Panc1 (cell line): ENCODE results near the gene GCFC2. TPM values are rescaled to one million over a fixed set of nuclear protein-coding genes. Genes with fewer than 3 reads are reported as not detected.

ENCODE experiments used
- ATAC-seq: fragments of 200-7000 bp; cut with Tn5 transposase; 2 replicates; pipeline ENCODE4 v1.9.1; 2020; ENCODE audit warnings: mild to moderate bottlenecking, moderate library complexity
- BruUV-seq: library from RNA; stranded (reverse); fragments of 400-500 nt; replicated peaks from 2 replicates; lab custom pipeline; 2021; lab: Mats Ljungman, UMichigan
- CTCF ChIA-PET: fragments of 300-600 bp; sonication (Branson Sonifier 250); formaldehyde crosslinking; loops from one replicate; lab custom pipeline; 2022; ENCODE audit warnings: antibody characterized with exemption; lab: Charles Lee
- POLR2A ChIA-PET: fragments of 300-600 bp; sonication (Branson Sonifier 250); formaldehyde crosslinking; loops from one replicate; lab custom pipeline; 2022; ENCODE audit warnings: antibody characterized with exemption; lab: Charles Lee
- DNase-seq: peaks from one replicate; pipeline ENCODE4 v3.0.0-alpha.2; 2010; ENCODE audit warnings: low read depth, low spot score
- H3K27ac ChIP-seq: 2 replicates; pipeline ENCODE4 v1.5.1; 2011; ENCODE audit warnings: mild to moderate bottlenecking, low read length, inconsistent platforms
- H3K27me3 ChIP-seq: fragments of 200-500 bp; sonication (Bioruptor generic); 2 replicates; pipeline ENCODE4 v1.6.0; 2014; ENCODE audit warnings: low read length, inconsistent platforms; ENCODE audit not compliant: control insufficient read depth, insufficient read depth
- H3K36me3 ChIP-seq: fragments of 200-500 bp; sonication (Bioruptor generic); 2 replicates; pipeline ENCODE4 v1.5.1; 2014; ENCODE audit warnings: inconsistent platforms, mild to moderate bottlenecking, low read length, moderate library complexity; ENCODE audit not compliant: control insufficient read depth, insufficient read depth
- H3K4me1 ChIP-seq: 2 replicates; pipeline ENCODE4 v1.5.1; 2011; ENCODE audit warnings: inconsistent platforms, mild to moderate bottlenecking, low read length, moderate library complexity; ENCODE audit not compliant: control insufficient read depth, insufficient read depth
- H3K4me3 ChIP-seq, 2 experiments: 2 replicates each; pipeline ENCODE4 v1.5.1; 2011 to 2012; ENCODE audit warnings: low read depth in 2 of 2, low read length in 2 of 2, mild to moderate bottlenecking in 2 of 2, inconsistent platforms in 1 of 2, moderate library complexity in 1 of 2
- H3K9me3 ChIP-seq: fragments of 200-500 bp; sonication (Bioruptor generic); 2 replicates; pipeline ENCODE4 v1.5.1; 2014; ENCODE audit warnings: low read depth, mild to moderate bottlenecking, inconsistent platforms, low read length, moderate library complexity; ENCODE audit not compliant: control insufficient read depth, insufficient read depth
- POLR2AphosphoS5 ChIP-seq: IDR thresholded peaks from 2 replicates; pipeline ENCODE4 v1.6.1; 2012; ENCODE audit warnings: mild to moderate bottlenecking, low read depth, low read length, moderate library complexity
- SIN3A ChIP-seq: IDR thresholded peaks from 2 replicates; pipeline ENCODE4 v1.6.1; 2012; ENCODE audit warnings: low read depth, mild to moderate bottlenecking, low read length, moderate library complexity, borderline replicate concordance; ENCODE audit not compliant: insufficient read depth
- TCF7L2 ChIP-seq: IDR thresholded peaks from 2 replicates; pipeline ENCODE4 v1.6.1; 2011; ENCODE audit warnings: mild to moderate bottlenecking, low read depth, low read length, inconsistent platforms
- in situ Hi-C: cut with HindIII; loops from 2 replicates; pipeline ENCODE4 v1.10.0; 2016; ENCODE audit warnings: low sequenced_read_pairs, low pct_unique_long_range_greater_than_20kb
- intact Hi-C: fragments of 100-400 bp; cut with micrococcal nuclease; formaldehyde crosslinking; loops from one replicate; pipeline ENCODE4 v1.10.0; 2022; ENCODE audit not compliant: unreplicated experiment
- total RNA-seq: library from RNA; stranded (reverse); gene quantifications from one replicate; pipeline ENCODE4 v1.2.1, GENCODE V29; 2021; ENCODE audit not compliant: unreplicated experiment
- TF ChIP-seq, protein P1 (sequence below), 2 experiments: IDR thresholded peaks; 2 replicates each; pipeline ENCODE4 v1.6.1; 2011 to 2012; ENCODE audit warnings: low read depth in 2 of 2, control low read depth in 1 of 2, low read length in 1 of 2, mild to moderate bottlenecking in 1 of 2, moderate library complexity in 1 of 2; ENCODE audit not compliant: insufficient read depth in 1 of 2
- TF ChIP-seq, protein P2 (sequence below): fragments of 450-650 bp; IDR thresholded peaks from 2 replicates; pipeline ENCODE4 v1.5.1; 2017; ENCODE audit warnings: mild to moderate bottlenecking

Gene GCFC2
- total RNA-seq, 1 experiment from 2014 or later, result 26.3 TPM

DNA sequence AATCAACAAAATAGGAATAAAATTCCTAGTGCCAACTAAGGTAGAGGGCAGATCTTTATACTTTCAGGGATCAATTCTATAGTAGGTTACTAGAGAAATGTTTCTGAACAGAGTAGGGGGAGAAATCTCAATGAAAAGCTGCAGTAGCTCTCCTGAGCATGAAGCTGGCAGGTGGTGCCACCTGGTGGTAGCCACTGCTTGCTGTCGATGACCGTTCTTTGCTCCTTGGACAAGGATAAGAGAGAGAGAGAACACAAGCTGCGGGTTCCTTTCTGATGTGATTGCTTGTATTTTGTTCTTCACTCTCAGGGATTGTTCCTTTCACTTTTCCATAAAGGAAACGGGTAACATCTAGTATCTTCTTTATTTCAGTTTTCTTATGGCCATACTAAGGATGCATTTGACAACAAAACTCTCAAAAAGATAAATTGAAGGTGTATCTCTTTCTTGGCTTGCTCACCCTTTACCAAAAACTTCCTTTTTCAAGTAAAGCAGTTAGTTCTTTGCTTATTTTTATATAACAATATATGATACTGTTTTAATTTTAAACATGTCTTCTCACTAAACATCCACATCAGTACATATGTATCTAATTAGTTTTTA lies 82.7 kb downstream of the GCFC2 start:
- H3K9me3 ChIP-seq, result no peaks in the 10 kb centered on the region
- ATAC-seq (peak; percentile 96), DNase-seq (peak; percentile 61)
- no peaks in the 10 kb centered on the region for H3K4me1 ChIP-seq
- TF ChIP-seq SIN3A, result no peak
- TF ChIP-seq, protein P1, sequence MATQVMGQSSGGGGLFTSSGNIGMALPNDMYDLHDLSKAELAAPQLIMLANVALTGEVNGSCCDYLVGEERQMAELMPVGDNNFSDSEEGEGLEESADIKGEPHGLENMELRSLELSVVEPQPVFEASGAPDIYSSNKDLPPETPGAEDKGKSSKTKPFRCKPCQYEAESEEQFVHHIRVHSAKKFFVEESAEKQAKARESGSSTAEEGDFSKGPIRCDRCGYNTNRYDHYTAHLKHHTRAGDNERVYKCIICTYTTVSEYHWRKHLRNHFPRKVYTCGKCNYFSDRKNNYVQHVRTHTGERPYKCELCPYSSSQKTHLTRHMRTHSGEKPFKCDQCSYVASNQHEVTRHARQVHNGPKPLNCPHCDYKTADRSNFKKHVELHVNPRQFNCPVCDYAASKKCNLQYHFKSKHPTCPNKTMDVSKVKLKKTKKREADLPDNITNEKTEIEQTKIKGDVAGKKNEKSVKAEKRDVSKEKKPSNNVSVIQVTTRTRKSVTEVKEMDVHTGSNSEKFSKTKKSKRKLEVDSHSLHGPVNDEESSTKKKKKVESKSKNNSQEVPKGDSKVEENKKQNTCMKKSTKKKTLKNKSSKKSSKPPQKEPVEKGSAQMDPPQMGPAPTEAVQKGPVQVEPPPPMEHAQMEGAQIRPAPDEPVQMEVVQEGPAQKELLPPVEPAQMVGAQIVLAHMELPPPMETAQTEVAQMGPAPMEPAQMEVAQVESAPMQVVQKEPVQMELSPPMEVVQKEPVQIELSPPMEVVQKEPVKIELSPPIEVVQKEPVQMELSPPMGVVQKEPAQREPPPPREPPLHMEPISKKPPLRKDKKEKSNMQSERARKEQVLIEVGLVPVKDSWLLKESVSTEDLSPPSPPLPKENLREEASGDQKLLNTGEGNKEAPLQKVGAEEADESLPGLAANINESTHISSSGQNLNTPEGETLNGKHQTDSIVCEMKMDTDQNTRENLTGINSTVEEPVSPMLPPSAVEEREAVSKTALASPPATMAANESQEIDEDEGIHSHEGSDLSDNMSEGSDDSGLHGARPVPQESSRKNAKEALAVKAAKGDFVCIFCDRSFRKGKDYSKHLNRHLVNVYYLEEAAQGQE (IDR thresholded peaks at IDR 0.05; ENCODE audit: insufficient read depth in 1 of 2, low read depth in 2 of 2, low read length in 1 of 2), result no peak
- no peak for TF ChIP-seq POLR2AphosphoS5
- no peak for TF ChIP-seq TCF7L2
- TF ChIP-seq, protein P2, sequence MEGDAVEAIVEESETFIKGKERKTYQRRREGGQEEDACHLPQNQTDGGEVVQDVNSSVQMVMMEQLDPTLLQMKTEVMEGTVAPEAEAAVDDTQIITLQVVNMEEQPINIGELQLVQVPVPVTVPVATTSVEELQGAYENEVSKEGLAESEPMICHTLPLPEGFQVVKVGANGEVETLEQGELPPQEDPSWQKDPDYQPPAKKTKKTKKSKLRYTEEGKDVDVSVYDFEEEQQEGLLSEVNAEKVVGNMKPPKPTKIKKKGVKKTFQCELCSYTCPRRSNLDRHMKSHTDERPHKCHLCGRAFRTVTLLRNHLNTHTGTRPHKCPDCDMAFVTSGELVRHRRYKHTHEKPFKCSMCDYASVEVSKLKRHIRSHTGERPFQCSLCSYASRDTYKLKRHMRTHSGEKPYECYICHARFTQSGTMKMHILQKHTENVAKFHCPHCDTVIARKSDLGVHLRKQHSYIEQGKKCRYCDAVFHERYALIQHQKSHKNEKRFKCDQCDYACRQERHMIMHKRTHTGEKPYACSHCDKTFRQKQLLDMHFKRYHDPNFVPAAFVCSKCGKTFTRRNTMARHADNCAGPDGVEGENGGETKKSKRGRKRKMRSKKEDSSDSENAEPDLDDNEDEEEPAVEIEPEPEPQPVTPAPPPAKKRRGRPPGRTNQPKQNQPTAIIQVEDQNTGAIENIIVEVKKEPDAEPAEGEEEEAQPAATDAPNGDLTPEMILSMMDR, result peak; percentile 93
- ChIA-PET CTCF (interaction anchor here (0.5 to 1.5 kb wide), 7 partner anchors 18 to 937 kb away, joined by 3 to 4 read pairs (median 3); no protein-coding TSS in a partner anchor), POLR2A (no interaction called here)
- BruUV-seq, result no TSS peak
- intact Hi-C loops (loop anchor here (1.0 to 10.0 kb wide), 2 partner anchors 164 to 563 kb away; no protein-coding TSS in a partner anchor), in situ Hi-C loops (no loop called here)
- H3K27me3 ChIP-seq, result peaks cover 8% of the 10 kb centered on the region
- H3K4me3 ChIP-seq, result no peak overlapping the region
- no peak overlapping the region for H3K27ac ChIP-seq
- no peaks in the 10 kb centered on the region; the same call in 1 of the 2 replicates for H3K36me3 ChIP-seq

DNA sequence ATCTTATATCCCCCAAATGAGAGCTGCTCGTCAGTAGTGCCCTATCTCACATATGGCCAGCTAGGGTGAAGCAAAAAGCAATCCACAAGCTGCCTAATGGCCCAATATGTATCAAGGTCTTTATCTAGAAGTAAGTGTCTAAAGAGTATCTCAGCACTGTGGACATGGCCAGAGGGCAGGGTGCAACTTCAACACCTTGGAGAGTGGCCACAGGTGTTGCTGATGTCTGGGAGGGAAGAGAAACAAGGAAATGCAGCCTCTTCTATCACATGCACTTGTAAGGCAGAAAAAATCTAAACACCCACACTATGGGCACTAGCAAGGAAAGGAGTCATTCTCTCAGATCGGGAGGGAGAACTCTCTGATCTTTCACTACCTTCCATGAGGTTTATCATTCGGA lies 87.8 kb downstream of the GCFC2 start:
- in situ Hi-C loops, result no loop called here
- DNase-seq, result no peak
- Histone ChIP-seq H3K4me3 (no peak overlapping the region), H3K4me1 (no peaks in the 10 kb centered on the region), H3K27ac (no peak overlapping the region), H3K36me3 (no peaks in the 10 kb centered on the region), H3K27me3 (peaks cover 8% of the 10 kb centered on the region), H3K9me3 (no peaks in the 10 kb centered on the region)
- POLR2A ChIA-PET, result no interaction called here
- no peak for ATAC-seq
- BruUV-seq, result no TSS peak
- TF ChIP-seq, protein P2, result no peak
- no peak for TF ChIP-seq POLR2AphosphoS5
- TF ChIP-seq TCF7L2, result no peak
- intact Hi-C loops, result loop anchor here (10.0 kb wide), 1 partner anchor 558 kb away; no protein-coding TSS in a partner anchor
- CTCF ChIA-PET, result no interaction called here
